CD4-positive, alpha-beta T cell treated with Interferon alpha-2 for 1 hour (primary cell): ENCODE measurements around the gene ZNF232.
"Not testable (repeated sequence)": the region's sequence is repeated elsewhere in the genome, so short reads cannot be mapped to it uniquely, and the experiment has no call there.

ENCODE experiments used
- DNase-seq, 2 donors: peaks; one replicate each; pipeline ENCODE4 v3.0.0-alpha.2; 2020 to 2022

Gene ZNF232

GRCh38 chr17:5096731-5097100 is 15.0 kb downstream of the ZNF232 start:
- no peak for DNase-seq

GRCh38 chr17:5092218-5093010 is 19.3 kb downstream of the ZNF232 start:
- DNase-seq = no peak

DNA sequence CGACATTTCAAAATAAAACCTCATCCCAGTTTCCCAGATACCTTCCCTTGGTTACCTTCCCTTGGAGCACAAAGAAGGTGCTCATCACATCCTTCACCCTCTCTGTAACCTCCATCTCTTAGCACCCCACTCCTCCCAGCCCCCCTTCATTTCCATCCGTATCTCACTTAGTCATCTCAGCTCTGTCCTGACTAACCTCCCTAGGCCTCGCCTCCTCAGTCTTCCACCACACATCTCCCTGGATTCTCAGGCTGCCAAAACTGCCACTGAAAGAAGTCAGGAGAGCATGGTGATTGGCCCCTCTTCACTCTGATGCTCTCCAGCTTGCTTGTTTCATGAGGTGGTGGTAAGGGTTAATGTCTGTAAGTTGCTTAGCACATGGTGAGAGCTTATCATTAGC is 31.1 kb downstream of the ZNF232 start:
- no peak for DNase-seq

DNA sequence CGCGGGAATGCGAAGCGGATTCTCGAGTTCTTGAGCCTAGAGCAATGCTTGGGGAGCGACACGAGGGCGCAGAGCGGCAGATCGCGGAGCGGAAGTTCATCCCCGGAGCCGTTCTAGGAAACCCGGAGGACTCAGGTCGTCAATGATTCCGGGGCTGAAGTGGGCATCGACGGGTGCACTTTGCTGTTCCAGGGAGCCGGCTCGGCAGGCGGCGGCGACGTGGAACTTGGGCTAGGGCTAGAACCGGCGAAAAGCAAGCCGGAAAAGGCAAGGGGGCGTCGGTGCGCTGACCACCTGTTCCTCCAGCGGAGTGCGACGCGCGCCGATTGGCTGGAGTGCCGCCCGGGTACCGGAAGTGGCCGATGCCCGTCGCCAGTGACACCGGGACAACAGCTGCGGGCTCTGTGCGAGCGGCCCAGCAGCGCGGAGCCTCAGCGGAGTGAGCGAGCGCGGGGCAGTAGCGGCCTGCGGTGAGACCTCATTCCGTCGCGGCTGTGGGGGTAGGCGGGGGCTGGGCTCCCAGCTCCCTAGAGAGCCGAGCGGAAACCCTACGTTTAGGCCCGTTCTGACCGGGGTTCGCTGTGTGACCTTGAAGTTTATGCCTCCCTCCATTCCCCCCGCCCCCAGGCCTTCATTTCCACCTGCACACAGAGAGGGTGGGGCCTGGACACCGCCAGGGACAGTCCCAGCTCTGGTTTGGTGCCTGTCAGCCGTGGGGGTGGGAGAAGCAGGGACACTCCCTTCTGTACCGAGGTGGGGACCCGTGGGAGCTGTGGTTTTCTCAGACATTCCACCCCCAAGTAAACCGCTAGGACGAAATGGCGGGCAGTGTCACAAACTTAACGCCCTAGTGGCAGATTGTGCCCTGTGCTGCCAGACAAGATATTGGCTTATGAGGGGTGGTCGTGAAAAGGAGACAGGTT is 33.3 kb downstream of the ZNF232 start, which contains the start of gene ZFP3:
TSS of gene ZFP3 (plus strand) at position 362 of the 923 bp plus-strand sequence. CDS start 13,038 bp downstream, outside the sequence.
- DNase-seq = peak; percentile 80 to 82

DNA sequence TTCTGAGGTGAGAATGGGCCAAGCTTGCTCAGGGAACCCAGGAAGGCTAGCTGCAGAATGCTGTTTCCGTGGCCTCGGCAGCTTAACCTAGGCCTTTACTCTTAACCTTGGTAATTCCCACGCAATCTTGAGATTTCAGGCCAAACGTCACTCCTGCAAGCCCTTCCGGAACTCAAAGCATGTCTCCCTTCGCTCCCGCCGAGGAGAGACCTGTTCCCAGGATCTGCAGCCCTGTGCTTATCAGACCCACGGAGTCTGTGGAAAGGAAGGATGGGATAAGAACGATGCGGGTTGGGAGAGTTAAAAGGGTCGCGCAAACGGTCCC is 33.9 kb downstream of the ZNF232 start:
- DNase-seq = no peak

- DNase-seq = not testable (repeated sequence)
Measured at GRCh38 chr17:5077275-5077674, 34.4 kb downstream of the ZNF232 start.

GRCh38 chr17:5075472-5075871 is 36.2 kb downstream of the ZNF232 start:
- not testable (repeated sequence) for DNase-seq

GRCh38 chr17:5069724-5070123 is 42.0 kb downstream of the ZNF232 start:
- no peak for DNase-seq

DNA sequence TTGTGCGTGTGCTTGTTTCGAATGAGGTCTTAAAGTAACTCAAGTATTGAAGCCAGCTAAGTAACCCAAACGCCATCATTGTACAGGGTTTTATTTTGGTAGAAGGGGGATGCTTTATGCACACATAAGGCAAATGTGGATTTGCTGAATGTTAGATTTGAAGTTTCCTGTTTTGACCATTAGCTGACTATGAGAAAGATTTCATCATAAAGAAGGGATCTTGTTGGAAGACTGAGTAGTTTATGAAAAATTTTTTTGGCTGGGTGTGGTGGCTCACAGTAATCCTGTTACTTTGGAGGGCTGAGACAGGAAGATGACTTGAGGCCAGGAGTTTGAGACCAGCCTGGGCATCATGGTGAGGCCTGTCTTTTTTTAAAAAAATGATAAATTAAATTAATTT is 43.4 kb downstream of the ZNF232 start:
- no peak for DNase-seq

GRCh38 chr17:5065227-5065744 is 46.4 kb downstream of the ZNF232 start:
- DNase-seq = no peak
